ENCODE data around the gene SGCB.
"Not testable (repeated sequence)": the region's sequence is repeated elsewhere in the genome, so short reads cannot be mapped to it uniquely, and the experiment has no call there.

Gene SGCB, protein sequence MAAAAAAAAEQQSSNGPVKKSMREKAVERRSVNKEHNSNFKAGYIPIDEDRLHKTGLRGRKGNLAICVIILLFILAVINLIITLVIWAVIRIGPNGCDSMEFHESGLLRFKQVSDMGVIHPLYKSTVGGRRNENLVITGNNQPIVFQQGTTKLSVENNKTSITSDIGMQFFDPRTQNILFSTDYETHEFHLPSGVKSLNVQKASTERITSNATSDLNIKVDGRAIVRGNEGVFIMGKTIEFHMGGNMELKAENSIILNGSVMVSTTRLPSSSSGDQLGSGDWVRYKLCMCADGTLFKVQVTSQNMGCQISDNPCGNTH

DNA sequence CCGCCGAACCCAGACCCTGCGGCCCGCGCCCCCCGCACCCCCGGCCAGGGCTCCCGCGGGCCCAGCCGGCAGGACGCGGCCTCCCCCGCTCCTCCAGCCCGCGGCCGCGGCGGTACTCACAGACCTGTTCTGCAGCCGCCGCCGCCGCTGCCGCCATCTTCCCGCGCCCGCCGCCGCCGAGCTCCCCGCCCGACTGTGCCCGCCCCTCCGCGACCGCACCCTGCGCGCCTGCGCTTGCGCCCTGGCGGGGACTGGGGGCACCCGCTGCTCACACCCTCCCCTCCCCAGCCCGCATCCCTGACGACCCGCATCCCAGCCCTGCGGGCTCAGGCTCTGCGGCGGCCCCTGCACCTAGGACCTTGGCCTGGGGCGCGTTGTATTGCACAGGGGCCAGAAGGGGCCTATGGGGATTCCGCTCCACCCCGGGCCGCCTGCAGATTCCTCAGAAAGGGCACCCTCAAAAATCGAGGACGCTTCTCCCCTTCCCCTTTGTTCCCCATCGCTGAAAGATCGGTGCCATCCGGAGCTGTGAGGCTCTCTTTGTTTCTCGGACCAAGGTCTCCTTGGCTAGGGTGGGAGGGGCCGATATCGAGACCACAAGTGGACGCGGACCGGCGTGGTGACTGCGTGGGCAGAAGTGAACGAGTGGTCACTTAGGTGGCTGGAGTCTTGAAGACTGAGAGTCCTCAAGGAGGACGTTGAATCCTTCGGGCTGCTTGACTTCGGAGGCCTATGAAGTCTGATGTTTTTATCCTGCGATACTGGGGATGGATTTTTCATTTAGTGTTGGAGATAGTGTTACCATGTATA is at the start of gene SGCB:
TSS of gene SGCB (minus strand) at position 197 of the 810 bp plus-strand sequence. CDS start at position 157, 40 bp downstream.
- peak; percentile 20 for DNase-seq

DNA sequence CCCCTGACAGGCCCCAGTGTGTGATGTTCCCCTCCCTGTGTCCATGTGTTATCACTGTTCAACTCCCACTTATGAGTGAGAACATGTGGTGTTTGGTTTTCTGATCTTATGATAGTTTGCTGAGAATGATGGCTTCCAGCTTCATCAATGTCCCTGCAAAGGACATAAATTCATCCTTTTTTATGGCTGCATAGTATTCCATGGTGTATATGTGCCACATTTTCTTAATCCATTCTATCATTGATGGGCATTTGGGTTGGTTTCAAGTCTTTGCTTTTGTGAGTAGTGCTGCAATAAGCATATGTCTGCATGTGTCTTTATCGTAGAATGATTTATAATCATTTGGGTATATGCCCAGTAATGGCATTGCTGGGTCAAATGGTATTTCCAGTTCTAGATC is 48.3 kb upstream of the SGCB start:
- DNase-seq: not testable (repeated sequence)

DNA sequence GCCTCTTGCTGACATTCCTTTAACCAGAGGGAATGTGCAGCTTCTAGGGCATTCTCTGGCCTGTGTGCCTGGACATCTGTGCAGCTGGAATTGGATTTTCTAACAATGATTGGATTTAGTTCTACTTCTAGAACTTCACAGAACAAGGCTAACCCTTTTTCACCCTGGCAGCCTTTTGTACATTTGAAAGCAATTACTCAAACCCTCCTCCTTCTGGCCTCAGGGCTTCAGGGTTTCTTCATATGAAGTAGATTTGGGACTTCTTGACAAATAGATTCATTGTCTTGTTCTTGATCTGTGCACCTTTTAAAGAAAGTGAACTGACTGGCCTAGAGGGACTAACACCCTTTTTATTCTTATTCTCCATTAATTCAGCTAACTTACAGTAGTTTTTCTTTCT is 43.1 kb upstream of the SGCB start:
- no peak for DNase-seq

DNA sequence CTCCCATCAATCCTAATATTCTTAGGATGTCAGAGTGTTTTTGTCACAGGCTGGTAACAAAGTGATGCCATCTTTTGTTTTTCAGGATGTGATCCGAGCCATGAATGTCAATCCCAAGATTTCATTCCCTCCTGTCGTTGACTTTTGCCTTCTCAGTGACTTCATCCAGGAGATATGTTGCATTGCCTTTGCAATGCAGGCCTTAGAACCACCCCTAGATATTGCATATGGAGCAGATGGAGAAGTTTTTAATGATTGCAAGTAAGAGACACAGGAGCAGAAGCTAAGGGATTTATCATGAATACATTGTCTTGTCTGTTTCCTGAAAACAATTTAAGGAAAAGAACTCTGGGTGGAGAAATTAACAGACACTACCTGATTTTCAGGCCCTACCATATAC is 41.6 kb upstream of the SGCB start:
- no peak for DNase-seq

DNA sequence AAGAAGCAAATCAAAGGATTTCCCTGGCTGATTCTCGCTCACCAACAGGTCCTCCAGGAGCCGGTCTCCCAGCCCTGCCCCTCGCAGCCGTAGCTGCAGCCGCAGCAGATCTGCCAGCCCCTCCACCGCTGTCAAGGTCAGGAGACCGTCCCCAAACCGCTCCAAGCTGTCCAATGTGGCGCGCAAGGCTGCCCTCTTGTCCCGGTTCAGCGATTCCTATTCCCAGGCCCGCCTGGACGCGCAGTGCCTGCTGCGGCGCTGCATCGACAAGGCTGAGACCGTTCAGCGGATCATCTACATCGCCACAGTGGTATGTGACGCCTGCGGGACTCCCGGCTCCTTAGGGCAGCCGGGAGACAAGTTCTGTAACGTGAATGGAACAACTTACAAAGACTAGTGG is 38.6 kb upstream of the SGCB start:
- DNase-seq: no peak

DNA sequence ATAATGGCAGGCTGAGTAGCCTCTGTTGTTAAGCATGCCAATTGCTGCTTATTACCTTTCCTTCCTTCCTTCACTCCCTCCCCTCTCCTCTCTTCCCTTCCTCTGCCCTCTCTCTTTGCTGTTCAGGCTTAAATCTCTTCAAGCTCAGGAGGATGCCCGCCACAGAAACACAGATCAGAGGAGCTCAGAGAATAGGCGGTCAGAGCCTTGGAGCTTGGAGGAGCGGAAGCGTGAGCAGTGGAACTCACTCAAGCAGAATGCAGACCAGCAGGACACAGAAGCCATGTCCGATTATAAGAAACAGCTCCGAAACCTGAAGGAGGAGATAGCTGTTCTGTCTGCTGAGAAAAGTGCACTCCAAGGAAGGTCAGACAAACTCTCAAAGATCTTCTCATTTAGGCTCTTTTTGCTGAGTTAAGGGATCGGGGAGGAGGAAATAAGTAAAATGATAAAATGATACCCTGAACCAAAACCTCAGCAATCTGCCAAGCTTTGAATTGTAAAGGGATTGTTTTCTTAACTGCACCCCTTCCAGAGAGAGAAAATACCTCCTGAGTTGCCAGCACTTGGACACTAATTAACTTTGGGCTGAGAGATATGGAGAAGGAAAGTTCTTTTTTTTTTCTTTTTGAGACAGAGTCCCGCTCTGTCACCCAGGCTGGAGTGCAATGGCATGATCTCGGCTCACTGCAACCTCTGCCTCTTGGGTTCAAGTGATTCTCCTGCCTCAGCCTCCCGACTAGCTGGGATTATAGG is 33.9 kb upstream of the SGCB start:
- DNase-seq: no peak

DNA sequence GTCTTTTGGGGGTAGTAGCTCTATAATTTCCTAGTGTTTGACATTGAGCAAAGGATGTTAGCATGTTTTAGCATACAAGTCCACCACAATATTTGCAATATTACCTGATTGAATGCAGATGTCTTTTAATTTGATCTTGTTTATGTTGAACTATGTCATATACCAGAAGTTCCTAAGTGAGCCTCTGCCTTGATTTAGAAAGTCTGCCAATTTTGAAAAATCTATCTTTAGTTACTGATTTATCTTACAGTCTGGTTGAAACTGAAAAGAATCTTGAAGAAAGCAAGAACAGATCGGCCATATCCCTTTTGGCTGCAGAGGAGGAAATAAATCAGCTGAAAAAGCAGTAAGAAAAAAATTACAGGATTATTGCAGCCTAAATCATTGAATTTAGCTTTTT is 31.5 kb upstream of the SGCB start:
- no peak for DNase-seq

DNA sequence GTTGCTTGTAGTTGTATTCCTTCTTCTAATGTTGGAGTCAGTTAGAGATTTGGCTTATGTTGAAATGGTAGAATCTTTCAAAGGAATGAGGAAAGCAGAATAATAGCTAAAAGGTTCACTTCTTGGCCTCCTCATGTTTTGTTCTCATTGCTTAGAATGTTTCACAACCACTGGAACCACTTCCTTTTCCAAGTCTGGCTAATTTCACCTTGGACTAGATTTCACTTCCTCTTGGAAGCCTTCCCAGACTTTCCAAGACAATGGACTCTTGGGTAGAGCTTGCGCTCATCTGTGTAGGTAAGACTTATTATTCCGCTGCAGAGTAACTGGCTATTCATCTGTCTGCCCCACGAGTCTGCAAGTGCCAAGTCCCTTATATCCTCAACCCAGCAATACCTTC is 21.3 kb upstream of the SGCB start:
- no peak for DNase-seq

DNA sequence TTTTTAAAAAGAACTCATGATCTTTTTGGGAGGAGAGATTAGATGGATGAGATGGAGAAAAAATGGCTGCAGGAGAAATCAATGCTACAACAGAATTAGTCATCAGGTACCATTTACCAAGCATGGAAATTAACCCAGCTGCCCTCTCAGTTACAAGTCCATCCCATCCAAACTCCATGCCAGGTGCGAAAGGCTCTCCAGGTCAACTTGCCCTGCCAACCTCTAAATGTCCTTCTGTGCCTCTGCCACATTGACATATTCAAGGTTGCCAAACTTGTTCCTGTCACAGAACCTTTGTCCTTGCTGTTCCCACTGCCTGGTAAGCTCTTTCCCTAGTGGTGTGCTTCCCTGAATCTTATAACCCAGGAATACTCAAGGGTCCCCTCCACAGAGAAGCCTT is 20.2 kb upstream of the SGCB start:
- DNase-seq: no peak

DNA sequence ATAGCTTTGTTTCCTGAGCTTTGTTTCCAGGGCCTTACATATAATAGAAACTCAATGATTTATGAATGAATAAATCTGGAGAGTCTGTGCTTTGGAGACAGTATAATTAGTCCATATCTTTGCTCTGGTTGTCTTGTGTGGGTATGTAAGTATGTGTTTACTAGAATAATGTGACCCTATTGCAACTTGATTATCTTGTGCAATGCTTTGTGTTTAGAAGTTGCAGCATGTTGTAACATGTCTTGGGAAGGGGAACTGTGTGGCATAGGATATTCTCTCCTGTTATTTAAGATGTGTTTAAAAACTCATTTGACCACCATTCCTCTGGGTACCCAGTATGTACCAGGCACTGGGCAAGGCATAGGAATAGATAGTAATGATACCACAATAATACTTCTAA is 19.1 kb upstream of the SGCB start:
- no peak for DNase-seq

DNA sequence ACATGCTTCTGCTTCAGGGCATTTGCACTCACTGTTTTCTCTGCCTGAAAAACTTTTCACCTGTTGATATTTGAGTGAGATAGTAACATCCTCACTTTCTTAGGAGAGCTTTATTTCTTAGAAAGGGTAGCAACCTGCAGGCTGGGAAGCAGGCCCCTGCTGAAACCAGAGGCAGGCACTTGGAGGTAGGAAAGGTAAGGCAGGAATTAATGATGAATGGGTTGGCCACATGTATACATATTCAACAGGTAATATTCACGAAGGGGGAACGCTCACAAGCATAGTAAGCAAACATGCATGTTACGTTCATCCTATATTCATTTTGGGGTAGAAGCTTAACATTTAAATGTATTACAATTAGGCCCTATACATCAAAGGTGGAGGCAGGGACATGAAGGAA is 16.2 kb upstream of the SGCB start:
- DNase-seq: no peak

DNA sequence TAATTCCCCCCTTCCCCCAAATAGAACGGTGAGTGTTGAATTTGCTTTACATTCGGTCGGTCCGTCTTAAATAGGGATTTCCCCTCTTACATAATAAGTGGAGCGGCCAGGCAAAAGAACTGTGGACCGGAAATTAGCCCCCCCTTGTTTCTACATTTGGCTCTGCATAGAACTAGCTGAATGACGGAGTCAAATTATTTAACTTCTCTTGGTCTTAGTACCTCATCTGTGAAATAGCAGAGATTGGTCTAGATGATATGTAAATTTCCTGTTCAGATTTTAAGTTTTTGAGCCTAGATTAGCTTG is 14.3 kb upstream of the SGCB start:
- no peak for DNase-seq

DNA sequence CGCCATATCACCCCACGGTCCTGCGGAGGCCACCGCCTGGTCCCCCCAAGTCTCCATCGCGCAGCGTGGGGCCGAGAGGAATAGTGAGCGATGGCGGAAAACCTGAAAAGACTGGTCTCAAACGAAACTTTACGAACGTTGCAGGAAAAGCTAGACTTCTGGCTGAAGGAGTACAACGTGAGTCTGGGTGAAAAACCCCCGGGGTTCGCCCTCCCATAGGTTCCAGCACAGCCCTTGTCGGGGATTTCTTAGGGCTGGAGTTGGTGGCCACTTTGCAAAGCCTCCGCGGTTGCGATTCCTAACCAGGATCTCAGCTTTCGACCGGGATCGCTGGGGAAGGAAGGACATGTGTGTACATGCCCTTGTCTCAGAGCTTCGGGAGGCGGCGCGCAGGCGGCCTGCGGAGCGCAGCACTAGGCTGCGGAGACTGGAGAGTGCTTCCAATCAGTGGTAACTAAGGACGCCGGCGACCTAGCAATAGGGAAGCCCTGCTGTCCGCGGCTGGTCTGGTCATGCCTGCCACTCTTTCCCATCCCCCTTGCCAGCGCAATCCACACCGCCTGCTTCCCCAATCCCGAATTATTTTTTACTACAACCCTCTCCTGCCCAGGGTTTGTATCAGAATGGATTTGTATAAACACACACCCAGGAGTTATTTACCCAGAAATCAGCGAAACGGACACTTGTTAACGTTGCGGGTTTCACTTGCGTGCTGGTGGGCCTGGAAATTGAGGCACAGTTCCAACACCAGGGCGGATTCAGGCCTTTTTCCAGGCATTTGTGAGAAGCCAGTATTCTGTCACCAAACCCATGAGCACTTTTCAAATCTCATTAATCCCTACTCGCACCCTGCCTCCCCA is 13.7 kb upstream of the SGCB start:
- no peak for DNase-seq

DNA sequence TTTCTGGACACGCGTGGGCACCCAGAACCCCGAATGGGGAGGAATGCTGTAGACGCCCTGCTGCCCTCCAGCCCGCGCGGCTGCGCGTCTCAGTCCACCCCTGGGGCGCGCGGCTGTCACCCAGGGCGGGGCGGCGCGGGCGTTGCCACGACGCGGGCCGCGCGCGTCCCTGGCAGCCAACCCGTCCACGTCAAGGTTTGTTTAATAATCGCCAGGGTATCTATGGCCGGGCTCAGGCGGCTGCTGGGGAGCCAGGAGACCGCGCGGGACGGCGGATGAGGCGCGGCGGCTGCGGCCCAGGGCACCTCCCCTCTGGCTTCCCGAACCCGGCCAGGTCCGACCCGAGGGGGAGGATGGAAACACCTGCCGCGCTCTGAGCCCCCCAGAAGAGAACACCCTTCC is 13.1 kb upstream of the SGCB start, which contains the start of gene SPATA18:
TSS of gene SPATA18 (plus strand) at position 92 of the 402 bp plus-strand sequence. CDS start 401 bp downstream, outside the sequence.
- no peak for DNase-seq

DNA sequence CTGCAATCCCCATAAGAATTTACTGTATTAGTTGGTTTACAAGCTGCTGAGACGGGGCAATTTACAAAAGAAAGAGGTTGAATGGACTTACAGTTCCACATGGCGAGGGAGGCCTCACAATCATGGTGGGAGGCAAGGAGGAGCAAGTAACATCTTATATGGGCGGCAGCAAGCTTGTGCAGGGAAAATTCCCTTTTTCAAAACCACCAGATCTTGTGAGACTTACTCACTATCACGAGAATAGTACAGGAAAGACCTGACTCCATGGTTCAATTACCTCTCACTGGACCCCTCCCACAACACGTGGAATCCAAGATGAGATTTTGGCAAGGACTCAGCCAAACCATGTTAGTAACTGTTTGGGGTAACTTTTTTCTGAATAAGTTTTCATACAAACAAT is 11.2 kb upstream of the SGCB start:
- DNase-seq: no peak

DNA sequence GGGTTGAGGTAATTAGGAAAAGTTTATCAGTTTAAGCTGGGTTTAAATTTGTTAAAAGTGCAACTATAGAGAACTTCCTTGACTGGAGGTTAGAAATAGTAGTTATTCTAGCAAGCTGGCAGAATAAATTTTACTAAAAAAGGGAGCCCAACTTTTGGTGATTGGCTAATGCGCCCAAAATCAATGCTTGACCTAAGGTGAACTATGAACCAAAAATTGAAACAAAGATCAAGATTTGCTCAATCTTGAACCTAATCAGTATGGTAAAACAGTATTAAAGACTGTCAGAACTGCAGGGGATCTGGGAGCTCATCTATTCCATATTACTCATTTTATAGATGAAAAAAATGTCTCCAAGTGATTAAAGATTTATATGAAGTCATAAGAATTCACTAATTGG is 6.9 kb upstream of the SGCB start:
- DNase-seq: no peak

DNA sequence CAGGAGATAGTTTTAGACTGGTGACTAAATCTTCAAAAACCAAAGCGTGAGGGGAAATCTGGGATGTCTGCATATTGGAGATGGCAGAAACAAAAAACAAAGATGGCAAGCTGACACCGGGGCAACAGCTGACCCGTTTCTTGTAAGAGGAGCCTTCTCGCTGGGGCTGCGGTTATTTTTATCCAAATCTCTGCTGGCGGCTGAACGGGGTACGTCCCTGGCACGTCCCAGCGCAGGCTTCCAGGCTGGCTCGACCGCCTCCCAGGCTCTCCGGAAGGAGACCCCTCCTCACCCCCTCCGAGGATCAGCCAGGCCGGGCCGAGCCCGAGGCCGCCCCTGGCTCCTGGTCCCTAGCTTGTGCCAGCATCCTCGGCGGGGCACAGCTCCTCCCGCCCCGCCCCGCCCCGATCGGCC is 403 bp downstream of the SGCB start:
- DNase-seq: no peak

DNA sequence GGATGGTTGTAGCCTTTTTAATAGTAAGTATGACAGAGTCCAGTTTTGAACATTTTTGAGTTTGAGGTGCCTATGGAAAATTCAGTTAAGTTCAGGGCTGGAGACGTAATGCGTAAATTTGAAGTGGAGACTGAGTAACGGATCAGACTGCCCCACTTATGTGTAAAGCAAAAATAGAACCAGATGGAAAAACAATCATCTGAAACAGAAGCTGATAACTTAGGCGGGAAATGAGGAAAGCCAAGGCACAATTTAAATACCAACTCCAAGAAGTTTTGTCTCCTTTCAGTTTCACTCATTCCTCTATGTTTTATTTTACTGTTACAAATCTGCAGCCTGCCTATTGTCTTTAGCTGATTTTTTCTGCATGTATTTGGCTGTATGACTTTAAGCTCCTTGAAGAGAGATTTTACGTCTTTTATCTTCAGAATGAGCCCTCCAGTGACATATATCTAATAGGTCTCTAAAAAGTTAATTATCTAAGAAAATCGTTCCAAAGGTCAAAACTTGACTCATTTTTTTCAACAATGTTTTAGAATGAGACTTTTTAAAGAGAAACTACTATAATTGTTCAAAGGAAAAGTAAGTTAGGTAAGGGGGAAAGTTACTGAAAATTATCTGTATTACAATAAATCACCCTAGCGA is 1.1 kb downstream of the SGCB start:
- DNase-seq: no peak

DNA sequence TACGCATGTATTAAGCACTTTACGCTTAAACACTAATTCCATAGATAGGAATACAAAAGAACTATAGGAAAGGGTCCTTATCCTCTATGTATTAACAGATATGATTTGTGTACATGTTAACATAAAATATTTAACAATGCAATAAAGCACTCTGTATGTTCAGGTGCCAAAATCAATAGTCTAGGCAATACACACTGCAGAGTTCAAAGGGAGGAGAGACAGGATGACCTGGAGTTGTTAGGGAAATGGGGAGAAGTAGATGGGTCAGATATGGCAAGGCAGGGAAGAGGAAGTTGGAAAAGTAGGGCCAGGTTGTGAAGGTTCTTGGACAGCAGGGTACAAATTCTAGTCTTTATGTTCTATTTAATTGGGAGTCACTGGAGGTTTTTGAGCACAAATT is 2.9 kb downstream of the SGCB start:
- DNase-seq: no peak

DNA sequence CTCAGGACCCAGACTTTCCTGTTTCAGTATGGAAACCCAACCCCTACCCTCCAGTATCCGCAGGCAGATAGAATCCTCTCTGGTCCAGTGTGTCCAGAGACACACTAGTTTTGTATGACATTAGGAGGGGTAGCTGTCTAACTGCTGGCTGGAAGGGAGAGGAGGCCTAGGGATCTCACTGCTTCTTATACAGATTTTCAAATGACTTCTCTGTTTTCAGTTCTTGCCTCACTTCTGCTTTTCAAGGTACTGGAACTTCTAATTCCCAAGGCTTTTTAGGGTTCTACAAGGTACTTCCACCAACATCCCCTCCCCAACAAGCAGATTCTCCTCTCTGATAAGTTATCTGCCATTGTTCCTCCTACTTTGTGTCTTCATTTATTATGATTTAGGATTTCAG is 6.1 kb downstream of the SGCB start:
- DNase-seq: no peak

DNA sequence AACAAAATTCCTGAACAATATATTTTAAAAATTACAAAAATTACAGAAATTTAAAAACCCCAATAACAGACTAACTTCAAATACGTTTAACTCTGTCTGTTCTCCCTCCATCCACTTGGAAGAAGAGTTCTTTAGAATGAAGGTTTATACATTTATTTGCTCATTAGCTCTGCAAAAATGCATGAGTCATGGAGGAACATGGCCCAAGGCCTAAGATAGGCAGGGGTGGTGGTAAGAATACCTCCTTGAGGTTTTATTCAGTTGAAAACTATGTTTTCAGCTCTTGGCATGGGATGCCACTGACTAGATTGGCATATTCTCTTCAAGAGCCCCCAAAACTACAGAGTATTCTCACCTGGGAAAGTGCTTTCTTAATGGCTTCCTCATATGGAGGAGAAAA is 9.1 kb downstream of the SGCB start:
- peak; percentile 73 for DNase-seq

DNA sequence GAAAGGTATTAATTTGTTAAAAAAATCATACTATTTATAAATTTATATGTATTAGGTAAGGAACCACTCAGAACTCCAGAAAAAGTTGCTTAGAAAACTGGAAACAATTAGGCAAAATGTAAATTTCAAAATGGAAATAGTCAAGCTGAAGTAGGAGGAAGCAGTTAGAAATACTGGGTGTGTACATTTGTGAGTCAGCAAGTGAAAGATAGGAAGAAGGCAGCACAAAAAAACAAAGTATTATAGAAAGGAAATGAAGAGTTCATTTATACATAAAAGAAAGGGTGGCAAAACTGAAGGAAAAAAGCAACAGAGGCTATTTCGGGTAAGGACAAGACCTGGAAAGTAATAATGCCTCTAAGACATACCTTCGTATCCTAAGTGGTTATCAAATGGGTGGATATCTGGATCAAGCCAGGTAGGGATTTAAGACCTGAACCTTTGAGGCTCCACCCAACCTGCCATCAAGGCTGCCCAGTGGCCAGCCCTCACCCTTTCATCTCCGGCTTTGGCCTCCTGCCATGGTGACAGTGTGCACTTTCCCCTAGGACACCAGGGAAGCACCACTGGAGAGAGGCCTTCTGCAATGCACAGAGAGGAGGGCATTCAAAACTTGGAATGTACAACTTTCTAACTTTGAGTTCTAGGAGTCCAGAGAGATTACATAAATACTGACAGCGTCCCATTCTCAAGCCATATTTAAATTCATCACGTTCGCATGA is 18.0 kb downstream of the SGCB start, which contains the start of gene LRRC66:
TSS of gene LRRC66 (minus strand) at position 428 of the 722 bp plus-strand sequence. CDS start 2,750 bp downstream, outside the sequence.
- no peak for DNase-seq
